ENCODE data around the gene ALDH3A1. TPM values are rescaled to one million over a fixed set of nuclear protein-coding genes. Genes with fewer than 3 reads are reported as not detected.

Gene ALDH3A1
- polyA plus RNA-seq, 2 of the 4 experiments (the other 2 are of a cell fraction) = 959 to 1,190 TPM

DNA sequence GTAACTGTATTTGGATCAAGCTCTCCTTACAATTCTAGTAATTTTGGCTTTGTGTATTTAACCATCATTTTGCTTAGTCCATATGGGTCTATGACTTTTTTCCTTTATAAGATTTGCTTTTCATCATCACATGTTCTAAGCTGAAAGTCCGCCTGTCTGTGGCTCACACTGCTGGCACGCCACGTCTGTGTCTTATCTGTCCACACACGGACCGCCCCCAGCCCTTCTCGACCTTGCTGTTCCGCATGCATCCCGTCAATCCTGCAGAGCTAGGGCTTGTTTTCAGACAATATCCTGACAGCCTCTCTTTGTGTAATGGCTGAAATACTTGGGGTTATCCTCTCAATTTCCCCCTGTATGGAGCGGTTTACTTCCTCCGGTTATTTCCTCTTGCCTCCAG, 8.4 kb upstream of the ALDH3A1 start:
- Histone ChIP-seq H3K9me3 (no peaks in the 10 kb centered on the region), H3K4me2 (no peak overlapping the region), H3K27ac (peak overlapping the region; percentile 98 to 100), H3K4me3 (no peak overlapping the region), H3K4me1 (peaks cover 34% of the 10 kb centered on the region)
- ChIA-PET CTCF (interaction anchor here (1.0 to 22.4 kb wide), 12 partner anchors 6 to 393 kb away, joined by 3 to 681 read pairs (median 7); partner anchors contain the start of genes ALDH3A1, ALDH3A2, B9D1 and SLC47A1), POLR2A (interaction anchor here (5.6 kb wide), 1 partner anchor 109 kb away, joined by 87 read pairs; the partner anchor contains the start of gene ALDH3A2)
- TF ChIP-seq TP53 (CRISPR knock-in tag; IDR thresholded peaks at IDR 0.05) (no peak), EP300 (IDR thresholded peaks at IDR 0.05) (no peak), RNF2 (IDR thresholded peaks at IDR 0.05; ENCODE audit: borderline replicate concordance, low read depth) (no peak), MYC (IDR thresholded peaks at IDR 0.05; ENCODE audit: borderline replicate concordance, low read length) (no peak), RCOR1 (IDR thresholded peaks at IDR 0.05; ENCODE audit: low read depth, low read length) (no peak)
- WGBS (ENCODE audit: missing lambda C conversion rate) = 95% methylated on average over 10 of the region's 10 CpGs
- no peak for FAIRE-seq
- no peak for DNase-seq (ENCODE audit: low read depth in 1 of 2, low spot score in 1 of 2)
- ATAC-seq = no peak

DNA sequence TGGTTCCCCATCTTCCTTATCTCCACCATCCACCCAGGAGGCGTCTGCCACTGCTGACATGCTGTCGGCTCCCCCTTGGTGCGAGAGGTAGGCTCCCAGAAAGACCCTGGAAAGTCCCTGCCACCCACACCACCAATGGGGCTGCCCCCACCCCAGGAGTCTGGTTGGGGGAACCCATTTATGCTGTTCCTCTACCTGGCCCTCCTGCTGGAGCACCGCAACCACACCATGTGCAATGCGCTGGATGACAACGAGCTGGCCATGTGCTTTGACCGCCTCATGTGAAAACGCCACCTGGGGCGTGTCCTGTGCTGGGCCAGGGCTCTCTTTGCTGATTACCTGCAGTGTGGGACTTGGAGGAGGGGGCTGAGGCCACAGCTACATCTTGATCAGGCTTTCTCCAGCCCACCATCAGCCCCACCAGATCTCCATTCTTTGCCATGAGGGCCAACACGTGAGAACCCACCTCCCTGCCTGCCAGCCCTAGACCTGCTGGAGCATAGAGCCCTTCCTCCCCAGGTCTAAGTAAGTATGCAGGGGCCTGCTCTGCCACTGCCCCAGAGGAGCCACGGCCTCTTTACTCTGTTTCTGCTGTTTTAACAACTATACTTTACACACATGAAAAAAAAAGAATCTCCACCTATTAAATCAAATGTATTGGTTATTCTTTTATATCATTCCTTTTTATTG, 7.9 kb upstream of the ALDH3A1 start:
- ChIA-PET CTCF (interaction anchor here (0.6 to 22.4 kb wide), 17 partner anchors 6 to 393 kb away, joined by 3 to 681 read pairs (median 8); partner anchors contain the start of genes ALDH3A1, ALDH3A2, B9D1 and SLC47A1), POLR2A (interaction anchor here (5.6 kb wide), 1 partner anchor 108 kb away, joined by 87 read pairs; the partner anchor contains the start of gene ALDH3A2)
- 96% methylated on average over 11 of the region's 11 CpGs for WGBS (ENCODE audit: missing lambda C conversion rate)
- H3K4me3 ChIP-seq = no peak overlapping the region
- DNase-seq (ENCODE audit: low read depth in 1 of 2, low spot score in 1 of 2) (no peak), ATAC-seq (no peak), FAIRE-seq (no peak)
- H3K27ac ChIP-seq = peak overlapping the region; percentile 98 to 100
- no peak overlapping the region for H3K4me2 ChIP-seq
- H3K4me1 ChIP-seq = peaks cover 40% of the 10 kb centered on the region
- no peaks in the 10 kb centered on the region for H3K9me3 ChIP-seq
- no peak for TF ChIP-seq JUN (IDR thresholded peaks at IDR 0.05)

DNA sequence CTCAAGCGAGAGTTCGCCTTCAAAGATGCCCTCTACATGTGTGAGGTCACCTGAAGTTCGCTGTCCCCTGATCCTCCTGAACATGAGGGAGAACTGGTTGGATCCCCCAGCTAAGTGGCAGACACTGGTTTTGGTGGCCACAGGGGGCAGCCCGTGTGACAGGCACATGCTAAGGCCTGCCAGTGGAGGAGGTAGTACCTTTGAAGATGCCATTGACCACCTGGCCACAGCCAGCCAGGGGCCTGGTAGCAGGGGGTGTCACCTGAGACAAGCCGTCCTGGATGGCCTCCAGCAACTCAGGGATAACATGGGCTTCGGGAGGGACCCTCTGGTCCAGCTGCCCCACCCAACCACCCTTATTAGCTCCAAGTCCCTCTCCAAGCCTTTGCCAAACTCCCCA, 7.3 kb upstream of the ALDH3A1 start:
- no peak for ATAC-seq
- Histone ChIP-seq H3K4me3 (no peak overlapping the region), H3K27ac (peak overlapping the region; percentile 98 to 100), H3K4me1 (peaks cover 45% of the 10 kb centered on the region), H3K4me2 (no peak overlapping the region), H3K9me3 (no peaks in the 10 kb centered on the region)
- CTCF ChIA-PET = interaction anchor here (0.6 to 22.4 kb wide), 11 partner anchors 5 to 393 kb away, joined by 3 to 681 read pairs (median 9); partner anchors contain the start of genes ALDH3A1, ALDH3A2 and B9D1
- no peak for FAIRE-seq
- POLR2A ChIA-PET = interaction anchor here (5.6 kb wide), 1 partner anchor 107 kb away, joined by 87 read pairs; the partner anchor contains the start of gene ALDH3A2
- DNase-seq (ENCODE audit: low read depth in 1 of 2, low spot score in 1 of 2) = no peak
- TF ChIP-seq ZNF302 (CRISPR knock-in tag; IDR thresholded peaks at IDR 0.05) (no peak), CHD2 (IDR thresholded peaks at IDR 0.05; ENCODE audit: low read length, partially characterized antibody) (no peak), RFX5 (IDR thresholded peaks at IDR 0.05) (no peak), NR3C1 (IDR thresholded peaks at IDR 0.05) (no peak), CBX8 (IDR thresholded peaks at IDR 0.05) (no peak), TP53 (CRISPR knock-in tag; IDR thresholded peaks at IDR 0.05) (no peak), HEYL (CRISPR knock-in tag; IDR thresholded peaks at IDR 0.05) (no peak), CEBPB (IDR thresholded peaks at IDR 0.05) (no peak), PHF8 (IDR thresholded peaks at IDR 0.05; ENCODE audit: borderline replicate concordance, low read depth) (no peak), HOXA7 (CRISPR knock-in tag; IDR thresholded peaks at IDR 0.05) (no peak), KDM5A (IDR thresholded peaks at IDR 0.05) (no peak)
- TF ChIP-seq, protein P1, sequence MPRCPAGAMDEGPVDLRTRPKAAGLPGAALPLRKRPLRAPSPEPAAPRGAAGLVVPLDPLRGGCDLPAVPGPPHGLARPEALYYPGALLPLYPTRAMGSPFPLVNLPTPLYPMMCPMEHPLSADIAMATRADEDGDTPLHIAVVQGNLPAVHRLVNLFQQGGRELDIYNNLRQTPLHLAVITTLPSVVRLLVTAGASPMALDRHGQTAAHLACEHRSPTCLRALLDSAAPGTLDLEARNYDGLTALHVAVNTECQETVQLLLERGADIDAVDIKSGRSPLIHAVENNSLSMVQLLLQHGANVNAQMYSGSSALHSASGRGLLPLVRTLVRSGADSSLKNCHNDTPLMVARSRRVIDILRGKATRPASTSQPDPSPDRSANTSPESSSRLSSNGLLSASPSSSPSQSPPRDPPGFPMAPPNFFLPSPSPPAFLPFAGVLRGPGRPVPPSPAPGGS (IDR thresholded peaks at IDR 0.05) = no peak
- TF ChIP-seq, protein P2, sequence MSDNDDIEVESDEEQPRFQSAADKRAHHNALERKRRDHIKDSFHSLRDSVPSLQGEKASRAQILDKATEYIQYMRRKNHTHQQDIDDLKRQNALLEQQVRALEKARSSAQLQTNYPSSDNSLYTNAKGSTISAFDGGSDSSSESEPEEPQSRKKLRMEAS (IDR thresholded peaks at IDR 0.05) = peak; percentile 58; the same call in 1 of the 2 replicates
- TF ChIP-seq, protein P3, sequence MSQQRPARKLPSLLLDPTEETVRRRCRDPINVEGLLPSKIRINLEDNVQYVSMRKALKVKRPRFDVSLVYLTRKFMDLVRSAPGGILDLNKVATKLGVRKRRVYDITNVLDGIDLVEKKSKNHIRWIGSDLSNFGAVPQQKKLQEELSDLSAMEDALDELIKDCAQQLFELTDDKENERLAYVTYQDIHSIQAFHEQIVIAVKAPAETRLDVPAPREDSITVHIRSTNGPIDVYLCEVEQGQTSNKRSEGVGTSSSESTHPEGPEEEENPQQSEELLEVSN (IDR thresholded peaks at IDR 0.05; ENCODE audit: borderline replicate concordance, low read depth) = peak; percentile 73
- WGBS (ENCODE audit: missing lambda C conversion rate) = 92% methylated on average over 6 of the region's 6 CpGs

All from A549 (cell line).